GM19463 (cell line): ENCODE data around the gene OLA1.
"Not testable (repeated sequence)": the region's sequence is repeated elsewhere in the genome, so short reads cannot be mapped to it uniquely, and the experiment has no call there.

Source experiments
- ATAC-seq: cut with Tn5 transposase; IDR thresholded peaks from one replicate; pipeline ENCODE4 v1.9.1; 2021; ENCODE audit warnings: mild to moderate bottlenecking, moderate library complexity; ENCODE audit not compliant: unreplicated experiment

OLA1 gene

DNA sequence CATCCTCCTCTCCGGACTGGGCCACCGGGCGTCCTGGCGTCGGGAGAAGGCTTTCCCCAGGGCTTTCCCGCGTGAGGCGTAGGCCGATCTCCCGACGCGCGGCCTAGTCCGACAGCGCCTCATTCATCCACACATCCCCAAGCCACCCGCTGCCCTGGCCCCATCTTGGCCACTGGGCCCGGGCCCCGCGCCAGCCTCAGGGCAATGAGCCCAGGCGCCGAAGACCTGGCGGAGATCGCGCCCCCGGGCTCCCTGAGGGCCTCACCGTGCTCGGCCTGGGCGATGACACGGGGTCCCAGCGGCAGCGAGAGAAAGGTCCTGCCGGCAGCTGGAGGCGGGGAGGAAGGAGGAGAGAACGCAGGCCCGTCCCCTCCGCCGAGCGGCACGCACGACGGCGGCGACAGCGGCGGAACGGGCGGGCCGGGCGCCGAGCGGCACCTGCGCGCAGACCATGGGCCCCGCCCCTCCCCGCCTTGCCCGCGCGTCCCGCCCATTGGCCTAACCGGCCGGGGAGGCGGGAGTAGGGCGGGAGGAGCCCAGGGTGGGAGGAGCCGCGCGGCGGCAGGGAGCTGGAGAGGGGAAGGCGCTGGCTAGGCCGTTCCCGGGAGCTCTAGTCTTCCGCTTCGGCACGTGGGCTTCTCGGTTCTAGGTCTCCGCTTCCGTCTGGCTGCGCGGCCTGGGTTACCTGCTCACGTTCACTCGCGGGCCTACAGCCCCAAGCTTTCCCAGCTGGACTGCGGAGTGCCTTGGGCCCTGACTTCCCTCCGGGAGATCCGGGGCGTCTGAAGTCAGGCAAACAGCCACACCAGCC, at the start of gene OLA1:
Gene OLA1 (minus strand): TSS at position 346 of the 811 bp plus-strand sequence. CDS start 1,717 bp downstream, outside the sequence.
- ATAC-seq = peak; percentile 96

DNA sequence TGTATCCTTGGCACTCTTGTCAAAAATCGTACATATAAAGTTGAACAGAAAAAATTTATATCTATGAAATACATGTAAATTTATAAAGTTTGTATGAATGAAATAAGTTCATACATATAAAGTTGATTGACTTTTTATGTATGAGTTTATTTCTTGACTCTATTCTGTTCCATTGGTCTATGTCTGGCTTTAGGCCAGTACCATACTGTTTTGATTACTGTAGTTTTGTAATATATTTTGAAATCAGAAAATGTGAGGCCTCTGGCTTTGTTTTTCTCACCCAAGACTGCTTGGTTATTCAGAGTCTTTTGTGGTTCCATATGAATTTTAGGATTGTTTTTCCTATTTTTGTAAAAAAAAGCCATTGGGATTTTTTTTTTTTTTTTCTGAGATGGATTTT, 44.6 kb upstream of the OLA1 start:
- no peak for ATAC-seq

DNA sequence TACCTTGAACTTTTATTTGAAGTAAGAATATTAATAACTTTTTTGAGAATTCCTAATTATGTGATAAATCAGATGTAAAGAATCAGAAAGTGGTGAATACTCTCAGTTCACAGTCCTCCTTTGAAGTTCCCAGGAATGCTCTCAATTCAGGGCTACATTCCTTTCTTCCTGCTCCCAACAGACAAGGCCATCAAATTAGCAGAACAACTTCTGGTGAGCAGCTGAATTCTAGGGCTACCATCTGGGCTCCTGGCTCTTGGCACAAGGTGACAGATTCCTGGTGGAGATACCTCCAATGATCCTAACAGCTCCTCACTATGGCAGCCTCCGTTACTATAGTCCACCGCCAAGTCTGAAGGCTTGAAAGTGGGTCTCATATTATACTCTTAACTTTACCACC, 37.8 kb upstream of the OLA1 start:
- ATAC-seq = no peak

DNA sequence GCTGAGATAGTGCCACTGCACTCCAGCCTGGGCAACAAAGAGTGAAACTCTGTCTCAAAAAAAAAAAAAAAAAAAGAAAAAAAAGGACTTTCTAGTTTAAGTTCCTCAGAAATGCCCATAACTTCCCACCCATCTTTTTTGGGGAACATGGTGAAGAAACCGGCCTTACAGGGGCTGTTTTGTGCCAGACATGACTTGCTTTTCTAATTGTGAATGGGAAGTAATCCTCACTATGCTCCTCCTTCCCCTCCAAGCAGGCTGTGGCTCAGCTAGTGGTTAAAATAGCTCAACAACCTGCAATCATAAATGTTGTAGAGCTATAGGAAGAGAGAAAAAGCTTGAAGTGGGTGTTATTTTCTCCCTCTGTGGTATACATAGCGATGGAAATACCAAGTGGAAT, 34.1 kb upstream of the OLA1 start:
- no peak for ATAC-seq

DNA sequence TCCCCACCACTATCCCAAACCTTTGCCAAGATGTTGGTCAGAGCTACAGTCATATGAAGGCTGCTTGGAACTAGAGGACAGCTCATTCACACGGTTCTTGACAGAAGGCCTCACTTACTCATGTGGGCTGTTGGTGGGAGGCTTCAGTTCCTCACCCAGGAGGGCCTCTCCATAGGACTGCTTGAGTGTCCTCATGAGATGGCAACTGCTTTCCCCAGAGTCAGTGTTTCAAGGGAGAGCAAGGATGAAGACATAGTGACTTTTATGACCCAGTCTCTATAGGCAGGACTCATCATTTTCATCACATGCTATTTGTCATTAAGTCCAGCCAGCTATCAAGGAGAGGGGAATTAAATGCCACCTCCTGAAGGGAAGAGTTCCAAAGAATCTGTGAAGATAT, 33.4 kb upstream of the OLA1 start:
- ATAC-seq = no peak

DNA sequence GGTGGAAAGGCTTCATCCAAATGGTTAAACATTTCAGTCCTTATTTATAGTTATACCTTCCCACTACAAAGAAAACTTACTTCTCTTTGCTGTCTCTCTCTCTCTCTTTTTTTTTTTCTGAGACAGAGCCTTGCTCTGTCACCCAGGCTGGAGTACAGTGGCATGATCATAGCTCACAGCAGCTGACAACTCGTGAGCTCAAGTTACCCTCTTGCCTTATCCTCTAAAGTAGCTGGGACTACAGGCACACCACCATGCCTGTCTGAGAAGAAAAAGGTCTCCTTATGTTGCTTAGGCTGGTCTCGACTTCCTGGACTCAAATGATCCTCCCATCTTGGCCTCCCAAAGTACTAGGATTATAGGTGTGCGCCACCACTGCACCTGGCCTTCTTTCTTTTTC, 32.3 kb upstream of the OLA1 start:
- ATAC-seq = no peak

DNA sequence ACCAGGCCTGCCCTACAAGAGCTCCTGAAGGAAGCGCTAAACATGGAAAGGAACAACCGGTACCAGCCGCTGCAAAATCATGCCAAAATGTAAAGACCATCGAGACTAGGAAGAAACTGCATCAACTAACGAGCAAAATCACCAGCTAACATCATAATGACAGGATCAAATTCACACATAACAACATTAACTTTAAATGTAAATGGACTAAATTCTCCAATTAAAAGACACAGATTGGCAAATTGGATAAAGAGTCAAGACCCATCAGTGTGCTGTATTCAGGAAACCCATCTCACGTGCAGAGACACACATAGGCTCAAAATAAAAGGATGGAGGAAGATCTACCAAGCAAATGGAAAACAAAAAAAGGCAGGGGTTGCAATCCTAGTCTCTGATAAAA, 21.9 kb upstream of the OLA1 start:
- ATAC-seq = not testable (repeated sequence)

DNA sequence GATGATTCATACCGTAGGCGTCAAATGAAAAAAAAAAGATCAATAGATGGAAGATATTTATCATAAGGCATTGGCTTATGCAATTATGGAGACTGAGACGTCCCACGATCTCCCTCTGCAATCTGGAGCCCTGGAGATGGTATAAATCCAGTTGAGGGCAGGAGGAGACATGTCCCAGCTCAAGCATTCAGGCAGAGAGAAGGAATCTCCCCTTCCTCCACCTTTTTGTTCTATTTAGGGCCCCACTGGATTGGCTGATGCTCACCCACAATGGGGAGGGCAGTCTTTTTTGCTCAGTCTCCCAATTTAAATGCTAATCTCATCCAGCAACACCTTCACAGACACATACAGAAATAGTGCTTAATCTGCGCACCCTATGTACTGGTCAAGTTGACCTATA, 18.0 kb upstream of the OLA1 start:
- ATAC-seq = no peak

DNA sequence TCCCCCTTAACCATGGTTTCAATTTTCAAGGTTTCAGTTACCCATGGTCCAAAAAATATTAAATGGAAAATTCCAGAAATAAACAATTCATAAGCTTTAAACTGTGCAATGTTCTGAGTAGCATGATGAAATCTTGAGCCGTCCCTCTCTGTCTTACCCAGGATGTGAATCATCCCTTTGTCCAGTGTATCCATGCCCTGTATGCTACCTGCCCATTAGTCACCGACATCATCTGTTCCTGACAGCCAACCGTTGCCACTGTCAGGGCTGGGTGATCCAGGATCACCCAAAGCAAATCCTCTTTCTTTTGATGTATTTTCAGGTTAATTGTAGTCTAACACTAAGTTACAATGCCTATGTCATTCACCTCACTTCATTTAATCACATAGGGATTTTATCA, 15.7 kb upstream of the OLA1 start:
- no peak for ATAC-seq

DNA sequence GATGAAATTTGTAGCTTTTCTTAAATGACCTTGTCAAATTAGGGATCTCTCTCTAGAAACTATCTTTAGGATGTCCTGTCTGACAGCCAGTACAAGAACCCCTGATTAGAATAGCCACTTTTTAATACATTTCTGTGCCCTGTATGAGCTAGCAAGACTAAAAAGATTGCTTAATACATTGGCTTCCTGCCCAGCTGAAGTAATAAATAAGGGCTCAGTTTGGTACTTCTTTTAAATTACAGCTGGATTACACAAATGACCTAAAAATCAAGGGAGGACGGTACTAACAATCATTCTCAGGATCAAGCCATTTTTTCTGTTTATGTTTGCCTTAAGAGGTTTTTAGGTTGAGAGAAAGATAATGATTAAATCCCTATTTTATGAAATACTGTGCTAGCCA, 11.6 kb upstream of the OLA1 start:
- ATAC-seq = no peak

DNA sequence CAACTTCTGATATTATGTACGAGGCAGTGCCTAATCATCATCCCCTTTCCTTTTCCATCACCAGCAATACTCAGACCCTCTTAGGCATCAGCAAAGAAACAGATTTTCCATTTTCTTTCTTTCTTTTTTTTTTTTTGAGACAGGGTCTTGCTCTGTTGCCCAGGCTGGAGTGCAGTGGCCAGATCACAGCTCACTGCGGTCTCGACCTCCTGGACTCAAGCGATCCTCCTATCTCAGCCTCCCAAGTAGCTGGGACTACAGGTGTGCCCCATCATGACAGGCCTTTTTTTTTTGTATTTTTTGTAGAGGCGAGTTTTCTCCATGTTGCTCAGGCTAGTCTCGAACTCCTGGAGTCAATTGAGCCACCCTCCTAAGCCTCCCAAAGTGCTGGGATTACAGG, 5.9 kb upstream of the OLA1 start:
- ATAC-seq = no peak

DNA sequence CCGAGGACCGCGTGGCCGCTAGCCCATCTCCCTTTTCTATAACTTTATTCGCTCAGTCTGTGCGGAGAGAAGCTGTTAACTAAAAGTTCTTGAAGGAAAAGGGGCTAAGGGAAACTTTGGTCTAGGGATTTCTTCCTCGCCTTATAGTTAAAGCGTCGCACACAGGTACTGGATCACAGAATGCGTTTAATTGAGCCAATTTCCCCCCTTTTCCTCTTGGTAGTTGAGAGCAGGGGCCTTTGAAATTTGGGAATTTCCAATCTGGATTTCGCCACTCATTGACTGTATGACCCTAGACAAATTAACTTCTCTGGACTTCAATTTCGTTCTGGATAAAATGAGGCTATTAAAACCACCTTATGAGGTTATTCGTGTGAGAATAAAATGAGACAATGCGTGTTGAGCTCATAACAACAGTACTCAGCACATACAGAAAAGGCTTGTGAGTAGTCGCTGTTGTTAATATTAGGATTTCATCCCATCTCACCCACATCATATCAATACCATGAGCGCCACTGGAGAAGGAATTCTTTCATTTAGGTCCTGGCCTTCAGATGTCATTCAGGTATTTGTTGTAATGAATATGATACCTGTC, 763 bp upstream of the OLA1 start:
- ATAC-seq = no peak

DNA sequence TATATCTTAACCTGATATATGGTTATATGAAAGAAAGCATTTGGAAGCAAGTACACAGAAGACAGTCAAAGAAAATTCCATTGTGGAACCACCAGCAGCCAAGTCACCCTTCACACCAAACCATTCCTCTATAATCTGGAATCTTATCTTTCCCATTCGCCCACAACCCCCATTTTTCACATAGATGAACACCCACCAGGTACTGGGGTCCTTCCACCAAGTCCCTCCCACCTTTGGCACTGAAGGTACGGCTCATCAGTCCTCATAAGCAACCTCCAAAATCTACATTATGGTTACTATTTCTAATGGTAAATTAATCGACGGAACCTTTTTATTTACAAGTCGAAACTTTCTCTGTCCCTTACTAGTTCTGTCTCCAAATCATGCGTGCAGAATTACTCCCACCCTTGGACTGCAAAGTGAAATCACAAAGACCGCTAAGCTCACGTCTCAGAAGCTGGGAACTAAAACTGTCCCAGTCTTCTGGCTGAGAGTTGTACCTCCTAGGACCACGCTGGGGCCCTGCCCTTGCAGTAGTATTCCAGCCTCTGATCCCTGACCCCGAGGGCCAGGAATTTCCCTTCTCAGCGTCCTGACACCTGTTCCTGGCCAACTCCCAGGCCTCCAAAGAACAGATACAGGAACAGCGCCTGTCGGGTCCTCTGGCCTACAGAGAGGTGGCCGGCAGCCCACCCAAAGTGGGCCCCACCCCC, 702 bp downstream of the OLA1 start:
- peak; percentile 2 for ATAC-seq

DNA sequence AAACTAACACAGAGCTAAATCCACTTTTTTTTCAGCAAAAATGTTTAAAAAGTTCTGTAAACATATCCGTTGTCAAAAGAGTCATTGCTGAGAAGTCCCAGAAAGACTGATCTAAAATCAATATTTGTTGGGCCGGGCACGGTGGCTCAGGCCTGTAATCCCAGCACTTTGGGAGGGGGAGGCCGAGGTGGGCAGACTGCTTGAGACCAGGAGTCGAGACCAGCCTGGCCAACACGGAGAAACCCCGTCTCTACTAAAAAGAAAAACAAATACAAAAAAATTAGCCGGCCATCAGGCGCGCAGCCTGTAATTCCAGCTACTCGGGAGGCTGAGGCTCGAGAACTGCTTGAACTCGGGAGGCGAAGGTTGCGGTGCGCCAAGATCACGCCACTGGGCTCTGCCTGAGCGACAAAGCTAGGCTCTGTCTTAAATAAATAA, 1.4 kb downstream of the OLA1 start:
- no peak for ATAC-seq

DNA sequence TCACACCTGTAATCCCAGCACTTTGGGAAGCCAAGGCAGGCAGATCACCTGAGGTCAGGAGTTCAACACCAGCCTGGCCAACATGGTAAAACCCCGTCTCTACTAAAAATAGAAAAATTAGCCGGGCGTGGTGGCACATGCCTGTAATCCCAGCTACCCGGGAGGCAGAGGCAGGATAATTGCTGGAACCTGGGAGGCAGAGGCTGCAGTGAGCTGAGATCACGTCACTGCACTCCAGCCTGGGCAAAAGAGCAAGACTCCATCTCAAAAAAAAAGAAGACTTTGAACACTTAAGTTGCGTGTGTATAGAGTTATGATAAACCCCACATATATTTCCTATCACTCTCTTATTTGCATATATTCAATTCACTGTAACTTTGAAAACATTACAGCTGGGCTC, 2.7 kb downstream of the OLA1 start:
- not testable (repeated sequence) for ATAC-seq

DNA sequence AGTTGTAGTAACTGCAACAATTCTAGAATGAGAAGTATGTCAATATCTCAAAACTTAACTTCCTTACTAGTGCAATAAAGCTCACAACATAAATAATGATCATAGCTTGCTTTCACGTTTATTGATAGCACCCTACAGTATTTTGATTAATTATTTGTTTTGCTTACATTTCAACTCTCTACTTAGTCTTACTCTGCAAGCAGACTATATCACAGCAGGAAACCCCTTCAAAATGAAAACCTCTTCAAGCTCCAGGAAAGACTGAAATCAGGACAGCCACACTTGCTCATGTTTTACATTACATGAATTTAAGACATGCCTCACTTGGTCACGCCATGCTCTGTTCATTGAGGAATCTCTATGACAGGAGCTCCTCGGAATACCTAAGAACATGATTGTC, 3.3 kb downstream of the OLA1 start:
- no peak for ATAC-seq

DNA sequence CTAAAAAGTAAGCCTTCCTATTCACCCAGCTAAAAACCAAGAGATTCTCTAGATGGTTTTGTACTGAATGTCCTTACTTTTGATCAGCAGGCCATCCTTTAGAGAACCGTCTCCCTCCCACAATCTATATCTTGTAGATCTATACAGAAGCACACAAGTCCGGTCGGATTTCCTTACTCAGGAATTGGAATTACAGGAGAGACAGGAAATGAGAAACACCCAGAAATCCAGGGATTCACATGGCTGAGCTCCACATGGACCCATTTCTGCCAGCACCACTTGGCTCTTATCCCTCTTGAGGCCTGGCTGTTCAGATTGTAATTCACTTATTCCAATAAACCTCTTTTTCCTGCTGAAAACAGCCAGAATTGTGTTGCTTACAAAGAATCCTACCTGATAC, 4.5 kb downstream of the OLA1 start:
- no peak for ATAC-seq

DNA sequence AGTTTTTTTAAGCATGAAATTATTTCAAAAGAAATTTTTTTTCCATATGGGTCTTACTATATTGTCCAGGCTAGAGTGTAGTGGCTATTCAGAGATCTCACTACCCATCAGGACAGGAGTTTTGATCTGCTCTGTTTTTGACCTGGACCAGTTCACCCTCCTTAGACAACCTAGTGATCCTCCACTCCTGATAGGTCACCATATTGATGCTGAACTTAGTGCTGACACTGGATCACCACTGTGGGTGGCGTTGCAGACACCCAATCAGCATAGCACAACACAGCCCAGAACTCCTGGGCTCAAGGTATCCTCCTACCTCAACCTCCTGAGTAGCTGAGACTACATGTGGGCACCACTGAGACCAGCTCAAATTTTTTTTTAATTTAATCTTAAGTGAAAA, 8.2 kb downstream of the OLA1 start:
- no peak for ATAC-seq

DNA sequence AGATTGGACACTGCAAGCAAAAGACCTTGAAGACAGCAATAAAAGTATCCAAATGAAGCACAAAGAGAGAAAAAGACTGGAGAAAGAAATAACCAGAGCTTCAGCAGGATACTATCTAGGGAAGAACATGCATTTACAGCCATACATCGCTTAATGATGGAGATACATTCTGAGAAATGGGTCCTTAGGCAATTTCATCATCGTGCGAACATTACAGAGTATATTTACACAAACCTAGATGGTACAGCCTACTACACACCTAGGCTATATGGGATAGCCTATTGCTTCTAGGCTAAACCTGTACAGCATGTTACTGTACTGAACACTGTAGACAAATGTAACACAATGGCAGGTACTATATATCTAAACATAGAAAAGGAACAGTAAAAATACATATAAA, 11.9 kb downstream of the OLA1 start:
- ATAC-seq = no peak

DNA sequence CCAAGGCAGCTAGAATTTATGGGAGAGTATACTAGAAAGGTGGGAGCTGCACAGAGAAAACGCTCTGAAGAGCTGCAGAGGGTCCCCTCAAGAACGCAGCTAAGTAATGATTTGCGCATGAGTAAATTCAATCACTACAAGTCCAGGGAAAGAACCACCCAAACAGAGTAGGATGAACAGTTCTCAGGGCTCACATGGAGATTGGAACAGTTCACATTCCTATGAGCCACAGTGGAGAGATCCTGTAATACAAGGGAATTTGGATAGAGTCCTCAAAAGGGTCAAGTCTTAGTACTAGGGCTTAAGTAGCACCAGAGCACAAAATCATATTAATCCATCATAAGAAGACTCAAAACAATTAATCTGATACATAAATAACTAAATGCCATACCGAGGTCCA, 12.7 kb downstream of the OLA1 start:
- ATAC-seq = no peak

DNA sequence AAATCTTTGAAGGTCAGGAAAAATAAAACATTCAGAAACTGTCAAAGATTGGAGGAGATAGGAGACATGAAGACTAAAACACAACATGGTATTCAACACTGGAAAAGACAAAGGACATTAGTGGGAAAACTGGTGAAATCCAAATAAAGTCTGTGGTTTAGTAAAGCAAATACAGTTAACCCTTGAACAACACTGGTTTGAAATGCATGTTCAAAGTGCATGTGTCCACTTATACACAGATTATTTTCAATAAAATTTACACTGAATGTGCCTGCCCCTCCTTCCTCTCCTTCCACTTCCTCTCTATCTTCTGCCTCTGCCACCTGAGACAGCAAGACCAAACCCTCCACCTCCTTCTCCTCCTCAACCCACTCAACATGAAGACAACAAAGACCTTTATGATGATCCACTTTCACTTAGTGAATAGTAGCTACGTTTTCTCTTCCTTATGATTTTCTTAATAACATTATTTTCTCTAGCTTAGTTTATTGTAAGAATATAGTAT, 14.5 kb downstream of the OLA1 start:
- no peak for ATAC-seq

DNA sequence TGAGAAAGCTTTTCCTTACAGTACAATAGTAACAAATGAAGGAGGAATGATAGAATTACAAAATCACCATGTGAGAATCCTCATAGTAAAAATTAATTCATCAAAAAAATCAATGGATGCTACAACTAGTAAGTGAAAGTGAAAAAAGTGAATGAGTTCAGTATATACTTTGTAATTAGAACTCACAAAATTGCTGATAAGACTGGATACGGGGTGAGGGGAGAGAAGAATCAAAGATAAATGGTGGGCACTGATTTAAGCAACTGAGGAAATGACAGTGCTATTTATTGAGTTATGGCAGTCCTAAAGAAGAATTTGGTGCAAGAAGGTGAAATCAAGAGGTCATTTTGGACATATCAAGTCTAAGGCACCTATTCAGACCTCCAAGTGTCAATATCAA, 20.6 kb downstream of the OLA1 start:
- no peak for ATAC-seq
